ENCODE data around the gene B3GNT9.
A peak's percentile ranks its signal among the peaks of the same experiment; 100 is the strongest.

The B3GNT9 gene

GRCh38 chr16:67188323-67188722 lies 37.5 kb upstream of the B3GNT9 start:
- TF ChIP-seq CTCF (IDR thresholded peaks at IDR 0.05; ENCODE audit: low read depth, low read length): no peak
- H3K27me3 ChIP-seq (ENCODE audit: insufficient read depth, low read depth, severe bottlenecking): no peaks in the 10 kb centered on the region
- H3K9me3 ChIP-seq (ENCODE audit: severe bottlenecking): no peaks in the 10 kb centered on the region
- H3K27ac ChIP-seq: no peak overlapping the region
- DNase-seq: no peak
- peaks cover 9% of the 10 kb centered on the region for H3K36me3 ChIP-seq
- H3K4me3 ChIP-seq (ENCODE audit: low read depth, low read length): no peak overlapping the region

- peaks cover 7% of the 10 kb centered on the region for H3K36me3 ChIP-seq
- H3K27ac ChIP-seq: no peak overlapping the region
- H3K4me3 ChIP-seq (ENCODE audit: low read depth, low read length): no peak overlapping the region
- no peak for DNase-seq
- no peaks in the 10 kb centered on the region for H3K27me3 ChIP-seq (ENCODE audit: insufficient read depth, low read depth, severe bottlenecking)
- no peaks in the 10 kb centered on the region for H3K9me3 ChIP-seq (ENCODE audit: severe bottlenecking)
- no peak for TF ChIP-seq CTCF (IDR thresholded peaks at IDR 0.05; ENCODE audit: low read depth, low read length)
Measured at GRCh38 chr16:67187175-67187890, 36.5 kb upstream of the B3GNT9 start.

- Histone ChIP-seq H3K4me3 (ENCODE audit: low read depth, low read length) (no peak overlapping the region), H3K36me3 (peaks cover 6% of the 10 kb centered on the region), H3K27ac (no peak overlapping the region), H3K27me3 (ENCODE audit: insufficient read depth, low read depth, severe bottlenecking) (no peaks in the 10 kb centered on the region), H3K9me3 (ENCODE audit: severe bottlenecking) (no peaks in the 10 kb centered on the region)
- DNase-seq: no peak
- no peak for TF ChIP-seq CTCF (IDR thresholded peaks at IDR 0.05; ENCODE audit: low read depth, low read length)
Measured at GRCh38 chr16:67186550-67186950, 35.8 kb upstream of the B3GNT9 start.

GRCh38 chr16:67185651-67186134 lies 34.9 kb upstream of the B3GNT9 start:
- Histone ChIP-seq H3K27ac (no peak overlapping the region), H3K9me3 (ENCODE audit: severe bottlenecking) (no peaks in the 10 kb centered on the region), H3K27me3 (ENCODE audit: insufficient read depth, low read depth, severe bottlenecking) (no peaks in the 10 kb centered on the region), H3K4me3 (ENCODE audit: low read depth, low read length) (no peak overlapping the region), H3K36me3 (peaks cover 6% of the 10 kb centered on the region)
- no peak for DNase-seq
- no peak for TF ChIP-seq CTCF (IDR thresholded peaks at IDR 0.05; ENCODE audit: low read depth, low read length)

- peak overlapping the region; percentile 98 for H3K27ac ChIP-seq
- H3K4me3 ChIP-seq (ENCODE audit: low read depth, low read length): peak overlapping the region; percentile 54; the same call in 1 of the 2 replicates
- DNase-seq: peak; percentile 87
- H3K9me3 ChIP-seq (ENCODE audit: severe bottlenecking): no peaks in the 10 kb centered on the region
- peaks cover 11% of the 10 kb centered on the region for H3K36me3 ChIP-seq
- peak; percentile 83 for TF ChIP-seq CTCF (IDR thresholded peaks at IDR 0.05; ENCODE audit: low read depth, low read length)
- no peaks in the 10 kb centered on the region for H3K27me3 ChIP-seq (ENCODE audit: insufficient read depth, low read depth, severe bottlenecking)
Measured at GRCh38 chr16:67184995-67185650, 34.3 kb upstream of the B3GNT9 start.
